ENCODE measurements around the gene TBC1D22A. TPM values are rescaled to one million over a fixed set of nuclear protein-coding genes. Genes with fewer than 3 reads are reported as not detected.

The TBC1D22A gene
- total RNA-seq, 2 experiments from 2014 or later = 22.3 to 43.9 TPM

- Histone ChIP-seq H4K20me1 (ENCODE audit: insufficient read depth, low read length) (no peaks in the 10 kb centered on the region), H3K4me2 (ENCODE audit: low read length) (no peak overlapping the region), H3K4me3 (ENCODE audit: low read depth, low read length, poor library complexity, severe bottlenecking) (no peak overlapping the region), H2AFZ (ENCODE audit: low read length) (no peak overlapping the region), H3K9me2 (ENCODE audit: insufficient read depth, low read length) (no peaks in the 10 kb centered on the region), H3K4me1 (ENCODE audit: insufficient read depth, low read length, poor library complexity, severe bottlenecking) (no peaks in the 10 kb centered on the region), H3K79me2 (ENCODE audit: insufficient read depth, low read depth, low read length) (no peaks in the 10 kb centered on the region), H3K9me3 (ENCODE audit: low read length) (no peaks in the 10 kb centered on the region), H3K36me3 (ENCODE audit: insufficient read depth, low read length) (peaks cover 13% of the 10 kb centered on the region; the same call in 1 of the 2 replicates), H3K27ac (ENCODE audit: low read depth, low read length, poor library complexity, severe bottlenecking) (no peak overlapping the region)
- intact Hi-C loops (cut with micrococcal nuclease; ENCODE audit: unreplicated experiment) = no loop called here
- TF ChIP-seq CTCF (conservative IDR thresholded peaks at IDR 0.05; ENCODE audit: low read length) (no peak), EZH2phosphoT487 (IDR thresholded peaks at IDR 0.05; ENCODE audit: borderline replicate concordance, low read depth, low read length) (no peak)
- no TSS peak for BruUV-seq (replicated peaks)
- ChIA-PET CTCF (ENCODE audit: unreplicated experiment) (no interaction called here), POLR2A (no interaction called here)
- DNase-seq (ENCODE audit: low spot score) = no peak
Observed at GRCh38 chr22:46909237-46910030, 147.0 kb downstream of the TBC1D22A start.

- Histone ChIP-seq H3K9me2 (ENCODE audit: insufficient read depth, low read length) (no peaks in the 10 kb centered on the region), H3K79me2 (ENCODE audit: insufficient read depth, low read depth, low read length) (no peaks in the 10 kb centered on the region), H3K4me1 (ENCODE audit: insufficient read depth, low read length, poor library complexity, severe bottlenecking) (no peaks in the 10 kb centered on the region), H3K27ac (ENCODE audit: low read depth, low read length, poor library complexity, severe bottlenecking) (no peak overlapping the region), H3K36me3 (ENCODE audit: insufficient read depth, low read length) (peaks cover 13% of the 10 kb centered on the region; the same call in 1 of the 2 replicates), H2AFZ (ENCODE audit: low read length) (no peak overlapping the region), H3K4me2 (ENCODE audit: low read length) (no peak overlapping the region), H3K4me3 (ENCODE audit: low read depth, low read length, poor library complexity, severe bottlenecking) (no peak overlapping the region), H4K20me1 (ENCODE audit: insufficient read depth, low read length) (no peaks in the 10 kb centered on the region), H3K9me3 (ENCODE audit: low read length) (no peaks in the 10 kb centered on the region)
- no peak for TF ChIP-seq CTCF (conservative IDR thresholded peaks at IDR 0.05; ENCODE audit: low read length)
- TF ChIP-seq EZH2phosphoT487 (IDR thresholded peaks at IDR 0.05; ENCODE audit: borderline replicate concordance, low read depth, low read length) = no peak
- POLR2A ChIA-PET = no interaction called here
- no peak for DNase-seq (ENCODE audit: low spot score)
- no TSS peak for BruUV-seq (replicated peaks)
- intact Hi-C loops (cut with micrococcal nuclease; ENCODE audit: unreplicated experiment) = no loop called here
- CTCF ChIA-PET (ENCODE audit: unreplicated experiment) = no interaction called here
Observed at GRCh38 chr22:46910624-46911023, 148.2 kb downstream of the TBC1D22A start.

GRCh38 chr22:46911346-46911745 lies 148.9 kb downstream of the TBC1D22A start:
- H3K27ac ChIP-seq (ENCODE audit: low read depth, low read length, poor library complexity, severe bottlenecking) = no peak overlapping the region
- H3K9me2 ChIP-seq (ENCODE audit: insufficient read depth, low read length) = no peaks in the 10 kb centered on the region
- H3K9me3 ChIP-seq (ENCODE audit: low read length) = no peaks in the 10 kb centered on the region
- no peaks in the 10 kb centered on the region for H3K79me2 ChIP-seq (ENCODE audit: insufficient read depth, low read depth, low read length)
- CTCF ChIA-PET (ENCODE audit: unreplicated experiment) = no interaction called here
- no peaks in the 10 kb centered on the region for H3K4me1 ChIP-seq (ENCODE audit: insufficient read depth, low read length, poor library complexity, severe bottlenecking)
- intact Hi-C loops (cut with micrococcal nuclease; ENCODE audit: unreplicated experiment) = no loop called here
- BruUV-seq (replicated peaks) = no TSS peak
- H4K20me1 ChIP-seq (ENCODE audit: insufficient read depth, low read length) = no peaks in the 10 kb centered on the region
- no peak overlapping the region for H3K4me2 ChIP-seq (ENCODE audit: low read length)
- TF ChIP-seq EZH2phosphoT487 (IDR thresholded peaks at IDR 0.05; ENCODE audit: borderline replicate concordance, low read depth, low read length) (no peak), CTCF (conservative IDR thresholded peaks at IDR 0.05; ENCODE audit: low read length) (no peak)
- H2AFZ ChIP-seq (ENCODE audit: low read length) = no peak overlapping the region
- no peak overlapping the region for H3K4me3 ChIP-seq (ENCODE audit: low read depth, low read length, poor library complexity, severe bottlenecking)
- peaks cover 13% of the 10 kb centered on the region; the same call in 1 of the 2 replicates for H3K36me3 ChIP-seq (ENCODE audit: insufficient read depth, low read length)
- no peak for DNase-seq (ENCODE audit: low spot score)
- POLR2A ChIA-PET = no interaction called here

Measured in OCI-LY7 (cell line).